Sigmoid colon (tissue), 7 donors: ENCODE measurements around the gene FAM43A. TPM values are rescaled to one million over a fixed set of nuclear protein-coding genes. Genes with fewer than 3 reads are reported as not detected.

Experiments
- DNase-seq: peaks from one replicate; pipeline ENCODE4 v3.0.0-alpha.2; 2019
- H3K27ac ChIP-seq, 4 donors: fragments of 200-600 bp; sonication (generic); one replicate each; pipeline ENCODE4 v1.5.1; 2016 to 2019; ENCODE audit warnings: mild to moderate bottlenecking in 1 of 4
- H3K27me3 ChIP-seq, 3 donors: fragments of 200-600 bp; sonication (generic); one replicate each; pipeline ENCODE4 v1.5.1; 2019; ENCODE audit warnings: mild to moderate bottlenecking in 1 of 3
- H3K36me3 ChIP-seq, 4 donors: fragments of 200-600 bp; sonication (generic); one replicate each; pipeline ENCODE4 v1.5.1; 2016 to 2019
- H3K4me1 ChIP-seq, 4 donors: fragments of 200-600 bp; sonication (generic); one replicate each; pipeline ENCODE4 v1.5.1; 2017 to 2019
- H3K4me3 ChIP-seq, 4 donors: fragments of 200-600 bp; sonication (generic); one replicate each; pipeline ENCODE4 v1.5.1; 2017 to 2019; ENCODE audit warnings: mild to moderate bottlenecking in 2 of 4, moderate library complexity in 1 of 4
- H3K9me3 ChIP-seq, 4 donors: fragments of 200-600 bp in 3 of 4; sonication (generic) in 3 of 4; one replicate each; pipeline versions ENCODE4 v1.5.1 to v1.6.1; 2013 to 2019
- EP300 ChIP-seq, 4 donors: sonication (generic); formaldehyde crosslinking; IDR thresholded peaks; one replicate each; pipeline ENCODE4 v1.6.1; 2017; ENCODE audit warnings: antibody characterized with exemption in 4 of 4
- POLR2A ChIP-seq, 2 donors: fragments of 450-650 bp; IDR thresholded peaks; one replicate each; pipeline ENCODE4 v1.6.1; 2016; ENCODE audit warnings: antibody characterized with exemption in 2 of 2, mild to moderate bottlenecking in 2 of 2, moderate library complexity in 2 of 2
- POLR2AphosphoS5 ChIP-seq, 4 donors: sonication (generic); formaldehyde crosslinking; IDR thresholded peaks; one replicate each; pipeline ENCODE4 v1.6.1; 2017; ENCODE audit warnings: antibody characterized with exemption in 4 of 4
- WGBS, 2 donors: extraction: QIAGEN DNeasy Blood & Tissue Kit; methylation state at CpG; one replicate each; pipeline ENCODE4 v1.1.7; 2013; 5-methylcytosine and 5-hydroxymethylcytosine counted together
- intact Hi-C: fragments of 100-400 bp; cut with DNase I; formaldehyde crosslinking; loops from one replicate; pipeline ENCODE4 v1.15.1; 2023
- polyA plus RNA-seq, 3 donors: library from polyadenylated mRNA; stranded (reverse); fragments of 200-250 nt; gene quantifications; one replicate each; pipeline ENCODE4 v1.2.3, GENCODE V29; 2013
- total RNA-seq, 4 donors: library from RNA; depleted of rRNA; stranded (reverse); fragments of >200 nt; gene quantifications; one replicate each; pipeline ENCODE4 v1.1.0, GENCODE V29; 2016
- TF ChIP-seq, protein P1 (sequence below), 4 experiments: fragments of 450-650 bp in 3 of 4; fragments of 200-600 bp in 1 of 4; IDR thresholded peaks; one replicate each; pipeline ENCODE4 v1.5.1; 2016 to 2019; ENCODE audit warnings: antibody characterized with exemption in 4 of 4, mild to moderate bottlenecking in 3 of 4, moderate library complexity in 2 of 4
- donor health status: healthy with polysubstance abuse.
- donor health status: Bipolar disorder and iron deficiency.
- donor health status: healthy.

Gene FAM43A
- total and polyA plus RNA-seq, 7 donors, result 10.2 to 62.8 (median 13.3) TPM

DNA sequence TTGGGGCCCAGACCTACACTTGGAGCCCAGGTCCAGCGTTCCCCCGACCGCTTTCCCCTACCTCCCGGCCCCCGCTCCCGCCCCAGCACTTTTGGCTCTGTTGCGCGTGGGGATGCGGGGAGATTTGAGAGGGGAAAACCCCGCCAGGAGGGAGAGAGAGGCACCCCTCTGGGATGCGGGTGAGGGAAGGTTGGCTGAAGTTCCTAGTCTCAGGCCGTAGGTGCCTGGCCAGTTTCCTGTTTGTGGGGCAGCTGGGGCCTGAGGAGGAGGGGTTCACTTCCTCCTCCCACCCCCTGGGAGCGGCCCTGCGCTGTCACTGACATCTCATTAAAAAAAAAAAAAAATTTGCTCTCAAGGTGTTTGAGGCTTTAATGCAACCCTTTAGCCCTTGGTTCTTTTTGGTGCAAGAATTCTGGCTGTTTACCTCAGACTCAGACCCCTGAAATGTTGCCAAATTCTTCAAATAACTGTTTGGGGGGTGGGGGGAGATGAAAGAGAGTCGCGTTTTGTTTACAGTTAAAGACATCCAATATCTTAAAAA is 2.6 kb downstream of the FAM43A start:
- WGBS, 2 donors, result 12 to 48% methylated on average over 16 of the region's 16 CpGs
- intact Hi-C loops, result loop anchor here (2.0 to 10.0 kb wide), 2 partner anchors 81 to 297 kb away; no protein-coding TSS in a partner anchor

DNA sequence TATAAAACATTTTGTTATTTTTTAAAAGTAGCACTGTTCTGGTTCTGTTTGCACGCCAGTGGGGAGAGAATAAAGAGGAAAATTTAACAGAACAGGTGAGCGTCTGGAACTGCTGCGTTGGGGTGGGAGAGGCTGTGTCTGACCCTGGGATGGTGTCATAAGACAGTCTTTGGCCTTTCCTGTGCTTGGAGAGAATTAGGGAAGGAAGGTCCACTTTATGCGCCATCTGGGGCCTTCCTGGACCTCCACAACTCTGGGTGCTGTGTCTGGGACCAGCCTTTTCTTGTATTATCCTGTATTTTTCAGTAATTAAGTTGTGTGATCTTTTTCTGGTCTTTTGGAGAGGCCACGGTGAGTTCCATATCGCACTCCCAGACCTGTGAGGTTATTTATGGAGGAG is 3.3 kb downstream of the FAM43A start:
- intact Hi-C loops, result loop anchor here (2.0 to 10.0 kb wide), 2 partner anchors 80 to 296 kb away; no protein-coding TSS in a partner anchor
- peaks cover 0 to 39% (median 36%) of the 10 kb centered on the region in 4 donors for H3K4me1 ChIP-seq
- no peak for TF ChIP-seq POLR2AphosphoS5 (IDR thresholded peaks at IDR 0.05)
- no peak for TF ChIP-seq POLR2A (IDR thresholded peaks at IDR 0.05)
- TF ChIP-seq, protein P1, sequence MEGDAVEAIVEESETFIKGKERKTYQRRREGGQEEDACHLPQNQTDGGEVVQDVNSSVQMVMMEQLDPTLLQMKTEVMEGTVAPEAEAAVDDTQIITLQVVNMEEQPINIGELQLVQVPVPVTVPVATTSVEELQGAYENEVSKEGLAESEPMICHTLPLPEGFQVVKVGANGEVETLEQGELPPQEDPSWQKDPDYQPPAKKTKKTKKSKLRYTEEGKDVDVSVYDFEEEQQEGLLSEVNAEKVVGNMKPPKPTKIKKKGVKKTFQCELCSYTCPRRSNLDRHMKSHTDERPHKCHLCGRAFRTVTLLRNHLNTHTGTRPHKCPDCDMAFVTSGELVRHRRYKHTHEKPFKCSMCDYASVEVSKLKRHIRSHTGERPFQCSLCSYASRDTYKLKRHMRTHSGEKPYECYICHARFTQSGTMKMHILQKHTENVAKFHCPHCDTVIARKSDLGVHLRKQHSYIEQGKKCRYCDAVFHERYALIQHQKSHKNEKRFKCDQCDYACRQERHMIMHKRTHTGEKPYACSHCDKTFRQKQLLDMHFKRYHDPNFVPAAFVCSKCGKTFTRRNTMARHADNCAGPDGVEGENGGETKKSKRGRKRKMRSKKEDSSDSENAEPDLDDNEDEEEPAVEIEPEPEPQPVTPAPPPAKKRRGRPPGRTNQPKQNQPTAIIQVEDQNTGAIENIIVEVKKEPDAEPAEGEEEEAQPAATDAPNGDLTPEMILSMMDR (IDR thresholded peaks at IDR 0.05), result no peak
- no peak for TF ChIP-seq EP300 (IDR thresholded peaks at IDR 0.05)
- 73 to 82% methylated on average over 6 of the region's 6 CpGs for WGBS, 2 donors
- no peaks in the 10 kb centered on the region for H3K27me3 ChIP-seq
- H3K4me3 ChIP-seq, result no peak overlapping the region
- no peak for DNase-seq
- H3K9me3 ChIP-seq, result no peaks in the 10 kb centered on the region
- H3K36me3 ChIP-seq, result no peaks in the 10 kb centered on the region
- H3K27ac ChIP-seq, result peak overlapping the region; percentile 41 to 90 (median 87)

More for the DNA sequence above, 2.6 kb downstream of the FAM43A start:
- peaks cover 0 to 44% (median 36%) of the 10 kb centered on the region in 4 donors for H3K4me1 ChIP-seq
- peak; percentile 75 for DNase-seq
- H3K9me3 ChIP-seq, result no peaks in the 10 kb centered on the region
- TF ChIP-seq POLR2AphosphoS5 (IDR thresholded peaks at IDR 0.05), result no peak
- no peak for TF ChIP-seq EP300 (IDR thresholded peaks at IDR 0.05)
- no peak for TF ChIP-seq POLR2A (IDR thresholded peaks at IDR 0.05)
- TF ChIP-seq, protein P1 (IDR thresholded peaks at IDR 0.05), result no peak
- peak overlapping the region; percentile 63 to 78 (median 68) for H3K4me3 ChIP-seq
- H3K27ac ChIP-seq, result peak overlapping the region; percentile 87 to 90 (median 88)
- H3K36me3 ChIP-seq, result no peaks in the 10 kb centered on the region
- H3K27me3 ChIP-seq, result no peaks in the 10 kb centered on the region

DNA sequence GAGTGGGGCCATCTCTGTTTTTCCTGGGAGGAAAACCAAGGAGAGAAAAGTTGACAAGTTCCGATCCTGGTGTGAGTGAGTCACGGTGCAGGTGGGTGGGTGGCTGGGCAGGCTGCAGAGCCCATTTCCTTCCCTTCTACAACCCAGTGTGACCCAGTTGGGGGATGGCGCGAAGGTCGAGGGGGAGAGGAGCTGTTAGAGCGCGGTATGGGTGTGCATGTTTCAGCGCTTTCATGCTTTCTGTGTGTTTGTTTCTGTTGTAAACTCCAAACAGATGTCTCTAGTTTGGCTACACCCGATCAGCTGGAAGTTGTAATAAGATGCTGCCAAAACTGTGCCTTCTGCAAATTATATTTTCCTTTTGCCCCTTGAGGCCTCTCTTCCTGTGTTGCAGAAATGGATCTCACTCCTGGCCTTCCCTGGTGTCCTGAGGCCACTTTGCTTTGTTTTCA is 3.8 kb downstream of the FAM43A start:
- Histone ChIP-seq H3K27ac (peak overlapping the region; percentile 41 to 90 (median 87)), H3K9me3 (no peaks in the 10 kb centered on the region), H3K27me3 (no peaks in the 10 kb centered on the region), H3K4me3 (no peak overlapping the region), H3K36me3 (no peaks in the 10 kb centered on the region), H3K4me1 (peaks cover 0 to 39% (median 36%) of the 10 kb centered on the region in 4 donors)
- WGBS, 2 donors, result 36 to 67% methylated on average over 9 of the region's 9 CpGs
- TF ChIP-seq POLR2A (IDR thresholded peaks at IDR 0.05) (no peak), POLR2AphosphoS5 (IDR thresholded peaks at IDR 0.05) (peak in 2 of 4 donors; percentile 10 to 25), EP300 (IDR thresholded peaks at IDR 0.05) (no peak)
- TF ChIP-seq, protein P1 (IDR thresholded peaks at IDR 0.05), result no peak
- no peak for DNase-seq
- intact Hi-C loops, result loop anchor here (2.0 to 10.0 kb wide), 2 partner anchors 79 to 295 kb away; no protein-coding TSS in a partner anchor

DNA sequence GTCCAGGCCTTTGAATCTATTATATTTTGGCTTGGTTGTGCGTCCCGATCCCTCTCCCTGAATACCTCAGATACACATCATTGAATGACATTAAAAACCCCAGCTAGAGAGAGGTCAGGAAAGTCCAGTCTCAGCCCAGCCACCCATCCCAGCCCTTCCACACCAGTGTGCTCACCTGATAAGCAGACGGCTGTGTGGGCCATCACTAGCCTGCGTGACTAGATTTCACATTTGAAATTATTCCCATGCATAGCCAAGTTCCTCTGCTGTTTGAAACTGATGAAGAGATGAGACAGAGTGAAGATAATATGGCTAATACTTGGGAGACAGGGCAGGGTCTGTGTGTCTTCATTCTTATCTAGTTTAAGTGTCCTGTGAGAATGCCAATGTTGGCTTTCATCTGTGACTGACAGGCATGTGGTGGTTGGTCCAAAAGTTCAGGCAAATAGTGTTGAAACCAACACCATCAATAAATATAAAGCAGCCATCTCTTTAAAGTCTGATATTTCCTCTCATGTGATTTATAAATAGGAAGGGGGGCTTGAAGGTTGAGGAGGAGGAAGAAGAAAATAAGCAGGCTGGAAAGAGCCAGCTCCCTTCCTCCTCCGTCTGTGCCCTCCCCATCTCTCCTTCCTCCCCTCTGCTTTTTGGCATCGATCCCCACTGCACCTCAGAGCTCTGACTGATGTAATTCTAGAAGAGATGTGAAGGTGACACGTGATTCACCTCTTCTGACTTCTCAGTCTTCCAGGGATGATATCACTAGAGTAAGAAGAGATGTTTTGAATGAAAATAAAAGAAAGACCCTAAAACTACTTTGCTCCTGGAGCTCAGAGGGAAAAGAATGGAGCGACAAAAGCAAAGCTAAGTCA is 5.1 kb downstream of the FAM43A start:
- no peak overlapping the region for H3K4me3 ChIP-seq
- TF ChIP-seq EP300 (IDR thresholded peaks at IDR 0.05) (no peak), POLR2A (IDR thresholded peaks at IDR 0.05) (no peak), POLR2AphosphoS5 (IDR thresholded peaks at IDR 0.05) (no peak)
- TF ChIP-seq, protein P1 (IDR thresholded peaks at IDR 0.05), result no peak
- no peaks in the 10 kb centered on the region for H3K36me3 ChIP-seq
- H3K4me1 ChIP-seq, result peaks cover 0 to 34% (median 30%) of the 10 kb centered on the region in 4 donors
- intact Hi-C loops, result loop anchor here (10.0 kb wide), 1 partner anchor 264 kb away; no protein-coding TSS in a partner anchor
- H3K27me3 ChIP-seq, result no peaks in the 10 kb centered on the region
- no peaks in the 10 kb centered on the region for H3K9me3 ChIP-seq
- DNase-seq, result no peak
- WGBS, 2 donors, result 79 to 85% methylated on average over 8 of the region's 8 CpGs
- peak overlapping the region in 2 of 4 donors; percentile 4 to 17 for H3K27ac ChIP-seq
